Measurements from ENCODE around the gene DUSP22. TPM values are rescaled to one million over a fixed set of nuclear protein-coding genes. Genes with fewer than 3 reads are reported as not detected.

The DUSP22 gene
- polyA plus RNA-seq, 1 of the 3 experiments (the other 2 are of a cell fraction) = 6.8 TPM

DNA sequence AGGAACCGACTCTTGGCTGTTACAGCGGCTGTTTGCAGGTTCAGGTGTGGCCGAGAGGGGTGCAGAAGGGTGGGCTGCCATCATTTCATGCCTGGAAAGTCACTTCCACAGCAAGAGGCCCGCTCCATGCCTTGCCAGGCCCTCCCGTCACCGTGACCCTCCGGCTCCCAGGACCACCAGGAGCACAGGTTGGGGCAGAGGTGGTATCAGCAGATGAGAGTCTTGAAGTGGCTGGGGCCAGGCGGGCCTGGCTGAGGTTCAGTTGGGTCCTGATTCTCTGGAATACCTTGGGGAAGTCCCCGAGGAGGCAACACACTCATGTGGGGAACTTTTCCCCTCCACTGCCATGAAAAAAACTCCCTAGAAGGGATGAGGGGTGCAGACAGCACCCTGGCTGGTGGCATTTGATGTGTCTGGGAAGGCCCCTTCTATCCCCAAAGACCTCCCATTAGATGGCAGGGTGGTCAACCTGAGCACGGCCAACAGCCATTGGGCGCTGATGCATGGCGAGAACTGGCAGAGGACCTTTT lies 65.0 kb downstream of the DUSP22 start:
- no peak overlapping the region for H3K4me3 ChIP-seq (ENCODE audit: low read depth in 2 of 2, low read length in 1 of 2)
- no peaks in the 10 kb centered on the region for H3K9me2 ChIP-seq
- no peak overlapping the region for H2AFZ ChIP-seq (ENCODE audit: low read depth)
- H4K20me1 ChIP-seq (ENCODE audit: insufficient read depth) = no peaks in the 10 kb centered on the region
- ChIA-PET CTCF (no interaction called here), POLR2A (no interaction called here)
- H3K36me3 ChIP-seq (replicated peaks in 1 of 2; ENCODE audit: control insufficient read depth in 1 of 2, insufficient read depth in 2 of 2, low read length in 1 of 2) = no peaks in the 10 kb centered on the region
- no peak for DNase-seq
- no peak overlapping the region for H3K9ac ChIP-seq
- H3F3A ChIP-seq (replicated peaks; ENCODE audit: insufficient read depth) = no peaks in the 10 kb centered on the region
- no peak overlapping the region for H3K27ac ChIP-seq (ENCODE audit: low read depth in 2 of 2, low read length in 1 of 2)
- H3K27me3 ChIP-seq (ENCODE audit: insufficient read depth) = peaks cover 61% of the 10 kb centered on the region
- no peaks in the 10 kb centered on the region for H3K4me1 ChIP-seq (ENCODE audit: control insufficient read depth in 1 of 2, insufficient read depth in 2 of 2, low read depth in 1 of 2, low read length in 1 of 2)
- H3K79me2 ChIP-seq (ENCODE audit: insufficient read depth) = no peaks in the 10 kb centered on the region
- no peak for TF ChIP-seq JUND (IDR thresholded peaks at IDR 0.05)
- H3K9me3 ChIP-seq = no peaks in the 10 kb centered on the region
- H3K4me2 ChIP-seq = no peak overlapping the region
- WGBS (ENCODE audit: low lambda C conversion rate) = 58% methylated on average over 12 of the region's 12 CpGs

DNA sequence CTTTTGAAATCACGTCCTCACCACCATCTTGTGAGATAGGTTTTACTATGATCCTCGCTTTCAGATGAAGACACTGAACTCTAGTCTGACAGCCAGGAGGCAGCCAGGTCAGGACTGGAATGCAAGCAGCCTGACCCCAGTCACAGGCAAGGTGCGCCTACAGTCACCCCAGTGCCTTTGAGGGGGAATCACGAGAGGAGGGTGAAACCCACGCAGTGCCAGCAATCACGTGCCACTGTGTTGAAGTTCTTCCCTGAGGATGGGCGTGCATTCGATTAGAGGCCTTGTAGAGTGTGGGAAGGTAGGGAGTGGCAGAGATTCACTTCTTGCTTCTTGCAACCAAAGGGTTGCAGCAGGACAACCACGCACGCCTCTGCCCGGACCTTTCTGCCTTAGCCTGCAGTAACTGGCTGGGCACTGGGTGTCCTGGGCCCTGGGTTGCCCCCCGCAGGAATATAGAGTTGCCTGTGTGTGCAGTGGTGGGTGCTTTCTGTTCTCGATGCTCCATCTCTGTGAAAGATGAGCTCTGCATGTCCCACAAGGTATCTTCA lies 65.6 kb downstream of the DUSP22 start:
- H3K4me1 ChIP-seq (ENCODE audit: control insufficient read depth in 1 of 2, insufficient read depth in 2 of 2, low read depth in 1 of 2, low read length in 1 of 2) = no peaks in the 10 kb centered on the region
- no peak overlapping the region for H2AFZ ChIP-seq (ENCODE audit: low read depth)
- TF ChIP-seq NFIC (IDR thresholded peaks at IDR 0.05; ENCODE audit: borderline replicate concordance) = no peak
- TF ChIP-seq, protein P1, sequence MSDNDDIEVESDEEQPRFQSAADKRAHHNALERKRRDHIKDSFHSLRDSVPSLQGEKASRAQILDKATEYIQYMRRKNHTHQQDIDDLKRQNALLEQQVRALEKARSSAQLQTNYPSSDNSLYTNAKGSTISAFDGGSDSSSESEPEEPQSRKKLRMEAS (IDR thresholded peaks at IDR 0.05; ENCODE audit: low read depth) = no peak
- no peak for TF ChIP-seq TAF1 (IDR thresholded peaks at IDR 0.05; ENCODE audit: borderline replicate concordance, low read depth, low read length)
- no peak for TF ChIP-seq EZH2phosphoT487 (IDR thresholded peaks at IDR 0.05; ENCODE audit: borderline replicate concordance, low read depth)
- TF ChIP-seq, protein P2, sequence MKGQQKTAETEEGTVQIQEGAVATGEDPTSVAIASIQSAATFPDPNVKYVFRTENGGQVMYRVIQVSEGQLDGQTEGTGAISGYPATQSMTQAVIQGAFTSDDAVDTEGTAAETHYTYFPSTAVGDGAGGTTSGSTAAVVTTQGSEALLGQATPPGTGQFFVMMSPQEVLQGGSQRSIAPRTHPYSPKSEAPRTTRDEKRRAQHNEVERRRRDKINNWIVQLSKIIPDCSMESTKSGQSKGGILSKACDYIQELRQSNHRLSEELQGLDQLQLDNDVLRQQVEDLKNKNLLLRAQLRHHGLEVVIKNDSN (IDR thresholded peaks at IDR 0.05; ENCODE audit: borderline replicate concordance, low read depth) = no peak
- no peak for TF ChIP-seq YY1 (IDR thresholded peaks at IDR 0.05; ENCODE audit: low read depth)
- TF ChIP-seq TCF12 (IDR thresholded peaks at IDR 0.05) = no peak
- TF ChIP-seq TEAD4 (IDR thresholded peaks at IDR 0.05; ENCODE audit: borderline replicate concordance, insufficient read depth) = no peak
- TF ChIP-seq, protein P3, sequence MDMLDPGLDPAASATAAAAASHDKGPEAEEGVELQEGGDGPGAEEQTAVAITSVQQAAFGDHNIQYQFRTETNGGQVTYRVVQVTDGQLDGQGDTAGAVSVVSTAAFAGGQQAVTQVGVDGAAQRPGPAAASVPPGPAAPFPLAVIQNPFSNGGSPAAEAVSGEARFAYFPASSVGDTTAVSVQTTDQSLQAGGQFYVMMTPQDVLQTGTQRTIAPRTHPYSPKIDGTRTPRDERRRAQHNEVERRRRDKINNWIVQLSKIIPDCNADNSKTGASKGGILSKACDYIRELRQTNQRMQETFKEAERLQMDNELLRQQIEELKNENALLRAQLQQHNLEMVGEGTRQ (IDR thresholded peaks at IDR 0.05; ENCODE audit: borderline replicate concordance, low read depth, low read length) = no peak
- no peak for TF ChIP-seq FOSL2 (IDR thresholded peaks at IDR 0.05; ENCODE audit: borderline replicate concordance, low read depth)
- TF ChIP-seq RFX5 (IDR thresholded peaks at IDR 0.05; ENCODE audit: low read length) = no peak
- no peak for TF ChIP-seq RAD21 (IDR thresholded peaks at IDR 0.05; ENCODE audit: low read length)
- TF ChIP-seq FOXM1 (IDR thresholded peaks at IDR 0.05; ENCODE audit: low read depth) = no peak
- TF ChIP-seq SMC3 (IDR thresholded peaks at IDR 0.05; ENCODE audit: low read depth, low read length) = no peak
- TF ChIP-seq GABPA (IDR thresholded peaks at IDR 0.05; ENCODE audit: low read depth) = no peak
- no peak for TF ChIP-seq JUND (IDR thresholded peaks at IDR 0.05)
- H3K9ac ChIP-seq = no peak overlapping the region
- no peaks in the 10 kb centered on the region for H3K79me2 ChIP-seq (ENCODE audit: insufficient read depth)
- no peaks in the 10 kb centered on the region for H4K20me1 ChIP-seq (ENCODE audit: insufficient read depth)
- ChIA-PET CTCF (interaction anchor here (0.8 to 1.3 kb wide), 2 partner anchors 13 to 20 kb away, joined by 3 to 4 read pairs; no protein-coding TSS in a partner anchor), POLR2A (no interaction called here)
- DNase-seq = no peak
- no peaks in the 10 kb centered on the region for H3K9me3 ChIP-seq
- H3K9me2 ChIP-seq = no peaks in the 10 kb centered on the region
- no peaks in the 10 kb centered on the region for H3F3A ChIP-seq (replicated peaks; ENCODE audit: insufficient read depth)
- peaks cover 62% of the 10 kb centered on the region for H3K27me3 ChIP-seq (ENCODE audit: insufficient read depth)
- H3K36me3 ChIP-seq (replicated peaks in 1 of 2; ENCODE audit: control insufficient read depth in 1 of 2, insufficient read depth in 2 of 2, low read length in 1 of 2) = no peaks in the 10 kb centered on the region
- no peak overlapping the region for H3K4me2 ChIP-seq
- H3K27ac ChIP-seq (ENCODE audit: low read depth in 2 of 2, low read length in 1 of 2) = no peak overlapping the region
- WGBS (ENCODE audit: low lambda C conversion rate) = 61% methylated on average over 13 of the region's 13 CpGs
- no peak overlapping the region for H3K4me3 ChIP-seq (ENCODE audit: low read depth in 2 of 2, low read length in 1 of 2)
